Activated T-cell treated with anti-CD3 and anti-CD28 coated beads for 1 hour (primary cell): ENCODE data around the gene TBCK.
"Not testable (repeated sequence)": the region's sequence is repeated elsewhere in the genome, so short reads cannot be mapped to it uniquely, and the experiment has no call there.

ENCODE experiments used
- DNase-seq: peaks from one replicate; pipeline ENCODE4 v3.0.0-alpha.2; 2020; ENCODE audit warnings: low read depth

The TBCK gene

DNA sequence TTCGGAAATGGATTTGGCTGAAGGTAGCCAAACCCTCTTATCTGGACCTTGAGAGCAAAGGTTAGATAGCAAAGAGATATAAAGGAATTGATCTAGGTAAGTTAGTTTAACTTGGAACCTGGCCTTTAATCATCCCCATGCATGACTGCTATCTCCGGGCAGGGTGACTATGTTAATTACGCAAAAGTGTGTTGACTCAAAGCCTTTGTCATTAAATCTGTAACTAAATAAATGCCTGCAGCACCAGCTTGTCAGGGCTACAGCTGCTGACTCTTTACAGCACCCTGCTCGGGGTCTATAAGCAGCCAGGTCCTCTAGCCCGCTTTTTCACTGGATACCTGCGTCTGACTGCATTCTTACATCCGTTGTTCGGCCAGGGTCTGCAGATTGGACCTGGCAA is 201.7 kb downstream of the TBCK start:
- DNase-seq: no peak

- DNase-seq: not testable (repeated sequence)
Measured at GRCh38 chr4:106111778-106112469, 204.1 kb downstream of the TBCK start.

DNA sequence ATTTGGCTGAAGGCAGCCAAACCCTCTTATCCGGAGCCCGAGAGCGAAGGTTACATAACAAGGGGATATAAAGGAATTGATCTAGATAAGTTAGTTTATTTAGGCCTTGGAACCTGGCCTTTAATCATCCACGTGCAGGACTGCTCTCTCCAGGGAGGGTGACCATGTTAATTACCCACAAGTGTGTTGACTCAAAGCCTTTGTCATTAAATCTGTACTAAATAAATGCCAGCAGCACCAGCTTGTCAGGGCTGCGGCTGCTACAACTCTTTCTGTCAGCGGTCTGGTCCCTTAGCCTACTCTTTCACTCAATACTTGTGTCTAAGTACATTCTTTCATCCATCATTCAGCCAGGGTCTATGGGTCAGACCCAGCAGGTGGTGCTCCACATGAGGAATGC is 206.1 kb downstream of the TBCK start:
- no peak for DNase-seq

- no peak for DNase-seq
Measured at GRCh38 chr4:106105697-106106096, 210.3 kb downstream of the TBCK start.

DNA sequence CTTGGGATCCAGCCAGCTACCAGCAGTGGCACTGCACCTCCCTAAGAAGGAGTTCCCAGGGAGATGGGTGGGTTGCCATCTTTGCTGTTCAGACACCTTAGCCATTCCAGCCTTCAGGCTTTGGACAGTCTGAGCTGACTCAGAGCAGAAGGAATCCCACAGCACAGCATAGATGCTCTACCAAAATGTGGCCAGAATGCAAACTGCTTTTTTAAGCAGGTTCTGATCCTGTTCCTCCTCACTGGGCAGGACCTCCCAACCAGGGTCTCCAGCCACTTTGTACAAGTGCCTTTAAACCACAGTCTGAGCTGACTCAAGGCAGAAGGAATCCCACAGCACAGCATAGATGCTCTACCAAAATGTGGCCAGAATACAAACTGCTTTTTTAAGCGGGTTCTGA is 211.7 kb downstream of the TBCK start:
- no peak for DNase-seq

- DNase-seq: no peak
Measured at GRCh38 chr4:106096454-106096853, 219.6 kb downstream of the TBCK start.

DNA sequence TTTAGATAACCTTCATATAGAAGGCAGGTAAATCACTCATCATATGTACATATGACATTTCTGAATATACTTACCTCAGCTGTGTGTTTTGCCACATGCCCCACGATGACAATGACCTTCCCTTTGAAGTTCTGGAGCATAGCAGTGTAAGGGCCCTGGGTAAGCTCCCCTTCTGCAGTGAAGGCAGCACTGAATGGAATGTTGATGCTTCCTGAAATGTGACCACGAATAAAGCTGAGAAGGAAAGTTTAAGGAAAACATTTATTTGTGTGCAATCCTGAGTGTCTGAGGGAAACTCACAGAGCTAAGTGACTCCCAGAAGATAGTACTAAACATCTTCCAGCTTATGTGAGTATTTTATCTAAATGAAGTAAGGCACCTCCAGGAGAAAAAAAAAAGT is 220.6 kb downstream of the TBCK start:
- no peak for DNase-seq

DNA sequence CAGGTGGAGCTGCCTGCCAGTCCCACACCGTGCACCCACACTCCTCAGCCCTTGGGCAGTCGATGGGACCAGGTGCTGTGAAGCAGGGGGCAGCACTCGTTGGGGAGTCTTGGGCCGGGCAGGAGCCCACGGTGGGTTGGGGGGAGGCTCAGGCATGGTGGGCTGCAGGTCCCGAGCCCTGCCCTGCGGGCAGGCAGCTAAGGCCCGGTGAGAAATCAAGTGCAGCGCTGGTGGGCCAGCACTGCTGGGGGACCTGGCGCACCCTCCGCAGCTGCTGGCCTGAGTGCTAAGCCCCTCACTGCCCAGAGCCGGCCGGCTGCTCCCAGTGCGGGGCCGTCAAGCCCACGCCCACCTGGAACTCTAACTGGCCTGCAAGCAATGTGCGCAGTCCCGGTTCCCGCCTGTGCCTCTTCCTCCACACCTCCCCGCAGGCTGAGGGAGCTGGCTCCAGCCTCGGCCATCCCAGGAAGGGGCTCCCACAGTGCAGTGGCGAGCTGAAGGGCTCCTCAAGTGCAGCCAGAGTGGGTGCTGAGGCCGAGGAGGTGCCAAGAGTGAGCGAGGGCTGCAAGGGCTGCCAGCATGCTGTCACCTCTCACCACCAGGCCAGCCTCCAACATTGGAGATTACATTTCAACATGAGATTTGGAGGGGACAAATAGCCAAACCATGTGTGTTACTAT is 223.5 kb downstream of the TBCK start:
- no peak for DNase-seq

- no peak for DNase-seq
Measured at GRCh38 chr4:106090826-106091225, 225.2 kb downstream of the TBCK start.

DNA sequence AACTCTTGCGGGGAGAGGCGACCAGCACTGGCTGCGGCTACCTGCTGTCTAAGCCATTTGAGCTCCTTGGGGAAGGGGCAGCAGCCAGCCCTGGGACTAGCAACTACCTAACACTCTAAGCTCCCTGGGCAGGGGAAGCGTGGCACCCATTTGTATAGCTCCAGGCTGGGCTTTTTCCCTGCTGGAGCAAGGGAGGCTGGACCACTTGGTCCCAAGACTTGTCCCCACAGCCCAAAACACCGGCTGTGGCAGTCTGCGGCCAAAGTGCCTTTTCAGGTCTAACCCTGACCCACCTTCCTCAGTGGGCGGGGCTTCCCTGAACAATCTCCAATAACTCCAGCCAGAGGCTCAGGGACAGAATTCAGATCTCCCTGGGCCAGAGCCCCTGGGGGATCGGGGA is 232.9 kb downstream of the TBCK start:
- DNase-seq: no peak

GRCh38 chr4:106080376-106080775 is 235.6 kb downstream of the TBCK start:
- DNase-seq: no peak

DNA sequence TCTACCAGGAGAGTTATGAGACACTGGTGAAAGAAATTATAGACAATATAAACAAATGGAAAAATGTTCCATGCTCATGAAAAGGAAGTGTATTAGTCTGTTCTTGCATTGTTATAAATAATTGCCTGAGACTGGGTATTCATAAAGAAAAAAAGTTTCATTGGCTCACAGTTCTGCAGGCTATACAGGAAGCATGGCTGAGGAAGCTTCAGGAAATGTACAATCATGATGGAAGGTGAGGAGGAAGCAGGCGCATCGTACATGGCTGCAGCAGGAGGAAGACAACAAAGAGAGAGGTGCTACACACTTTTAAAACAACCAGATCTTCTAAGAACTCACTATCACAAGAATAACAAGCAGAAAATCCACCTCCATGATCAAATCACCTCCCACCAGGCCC is 236.4 kb downstream of the TBCK start:
- DNase-seq: no peak

- no peak for DNase-seq
Measured at GRCh38 chr4:106065018-106065417, 251.0 kb downstream of the TBCK start.

GRCh38 chr4:106063009-106063408 is 253.0 kb downstream of the TBCK start:
- DNase-seq: no peak

- DNase-seq: no peak
Measured at GRCh38 chr4:106062452-106062875, 253.5 kb downstream of the TBCK start.

DNA sequence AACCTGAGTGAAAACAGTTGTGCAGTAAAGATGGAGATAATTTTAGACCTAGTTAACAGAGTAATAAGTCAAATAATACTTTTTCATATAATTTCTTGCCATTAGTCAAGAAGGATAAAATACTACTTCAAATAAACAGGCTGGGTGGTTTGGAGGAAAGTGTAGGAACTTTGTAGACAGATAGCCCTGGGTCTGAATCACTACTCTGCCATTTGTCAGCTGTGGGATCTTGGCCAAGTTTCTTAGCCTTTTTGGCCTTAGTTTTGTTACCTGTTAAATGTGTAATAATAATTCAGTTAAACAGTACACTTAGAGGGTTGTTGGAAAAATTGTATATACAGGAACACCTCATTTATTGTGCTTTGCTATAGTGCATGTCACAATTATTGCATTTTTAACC is 257.1 kb downstream of the TBCK start:
- no peak for DNase-seq

GRCh38 chr4:106056914-106057313 is 259.1 kb downstream of the TBCK start:
- no peak for DNase-seq

DNA sequence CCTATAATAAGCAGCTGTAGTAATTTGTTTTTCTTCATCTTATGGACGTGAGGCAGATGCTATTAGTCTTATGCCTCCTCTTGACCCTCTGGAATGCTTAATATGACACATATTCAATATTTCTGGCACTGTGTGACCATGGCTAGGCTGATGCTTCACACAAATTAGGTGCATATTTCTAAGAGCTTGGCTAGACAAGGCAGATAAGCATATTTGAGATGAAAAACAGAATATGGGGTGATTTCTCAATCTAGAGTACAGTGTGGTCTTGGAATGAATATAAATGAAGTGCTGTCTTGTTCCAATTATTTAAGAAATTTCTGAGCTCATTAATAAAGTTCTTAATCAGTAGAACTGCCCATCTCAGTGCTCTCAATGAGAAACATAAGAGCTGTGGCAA is 264.5 kb downstream of the TBCK start:
- no peak for DNase-seq

GRCh38 chr4:106049490-106049889 is 266.5 kb downstream of the TBCK start:
- no peak for DNase-seq

- DNase-seq: no peak
Measured at GRCh38 chr4:106048250-106048971, 267.6 kb downstream of the TBCK start.

DNA sequence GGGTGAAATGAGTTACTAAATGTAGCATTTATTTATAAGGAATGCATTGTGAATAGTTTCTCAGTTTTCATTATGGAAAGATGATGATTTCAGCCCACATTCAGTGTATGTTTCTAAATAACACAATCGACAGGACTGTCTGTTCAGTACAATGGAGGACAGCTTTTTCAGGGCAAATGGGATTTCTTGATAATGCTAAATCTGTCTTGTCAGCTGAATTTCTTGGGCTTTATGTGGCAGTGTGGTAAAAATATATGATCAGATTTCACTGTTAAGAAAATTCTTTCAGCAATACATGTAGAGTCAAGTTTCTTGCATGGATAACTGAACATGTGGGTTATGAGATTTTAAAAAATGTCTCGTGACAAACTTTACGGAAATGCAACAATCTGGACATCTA is 269.9 kb downstream of the TBCK start:
- DNase-seq: no peak

GRCh38 chr4:106041294-106042002 is 274.6 kb downstream of the TBCK start:
- DNase-seq: no peak

DNA sequence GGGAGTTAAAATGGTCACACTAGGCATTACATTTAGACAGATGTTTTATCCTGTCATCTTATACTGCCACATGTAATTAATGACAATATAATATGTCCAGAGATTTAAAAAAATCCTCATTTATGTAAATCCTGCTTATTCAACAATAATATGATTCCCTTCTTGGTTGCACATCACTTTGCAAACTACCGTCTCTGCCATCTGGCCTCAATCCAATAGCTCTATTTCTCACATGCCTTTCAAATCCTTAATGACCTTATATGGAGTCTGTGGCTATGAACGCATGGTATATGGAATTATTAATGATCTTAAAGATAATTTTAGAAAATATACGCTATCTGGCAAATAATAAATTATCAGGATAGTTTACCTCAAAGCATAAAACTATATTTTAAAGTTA is 276.2 kb downstream of the TBCK start:
- DNase-seq: no peak
